MM.1S (cell line): Measurements from ENCODE around the gene COL4A3.

Source experiments
- EZH2 ChIP-seq: fragments of 300-600 bp; sonication (generic); optimal IDR thresholded peaks from 2 replicates; pipeline ENCODE3; 2017; ENCODE audit warnings: low read depth, mild to moderate bottlenecking, antibody characterized with exemption, low read length, mixed read lengths
- EZH2phosphoT487 ChIP-seq: fragments of 300-600 bp; sonication (generic); IDR thresholded peaks from 2 replicates; pipeline ENCODE4 v1.6.1; 2018; ENCODE audit warnings: antibody characterized with exemption, low read length
- TF ChIP-seq, protein P1 (sequence below): fragments of 300-600 bp; sonication (generic); IDR thresholded peaks from 2 replicates; pipeline ENCODE4 v1.5.1; 2016; ENCODE audit warnings: antibody characterized with exemption, low read length, mixed read lengths

DNA sequence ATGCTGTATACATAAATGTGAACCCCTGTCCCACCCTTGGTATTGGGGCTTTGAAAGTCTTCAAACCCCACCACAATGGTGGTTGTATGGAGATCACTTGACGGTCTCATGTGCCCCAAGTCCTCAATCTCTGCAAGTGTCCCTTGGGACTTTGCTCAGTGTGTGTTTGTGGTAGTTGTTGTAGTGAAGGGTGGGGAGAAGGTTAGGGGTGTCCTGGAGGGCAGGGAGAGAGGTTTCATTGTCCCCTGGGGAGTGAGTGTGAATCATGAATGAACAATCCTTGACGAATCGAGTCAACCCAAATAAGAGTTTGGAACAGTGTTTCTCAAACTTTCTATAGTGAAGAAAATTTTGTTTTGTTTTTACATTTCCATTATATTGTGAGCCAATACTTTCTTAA is 28.1 kb downstream of the COL4A3 start:
- TF ChIP-seq, protein P1, sequence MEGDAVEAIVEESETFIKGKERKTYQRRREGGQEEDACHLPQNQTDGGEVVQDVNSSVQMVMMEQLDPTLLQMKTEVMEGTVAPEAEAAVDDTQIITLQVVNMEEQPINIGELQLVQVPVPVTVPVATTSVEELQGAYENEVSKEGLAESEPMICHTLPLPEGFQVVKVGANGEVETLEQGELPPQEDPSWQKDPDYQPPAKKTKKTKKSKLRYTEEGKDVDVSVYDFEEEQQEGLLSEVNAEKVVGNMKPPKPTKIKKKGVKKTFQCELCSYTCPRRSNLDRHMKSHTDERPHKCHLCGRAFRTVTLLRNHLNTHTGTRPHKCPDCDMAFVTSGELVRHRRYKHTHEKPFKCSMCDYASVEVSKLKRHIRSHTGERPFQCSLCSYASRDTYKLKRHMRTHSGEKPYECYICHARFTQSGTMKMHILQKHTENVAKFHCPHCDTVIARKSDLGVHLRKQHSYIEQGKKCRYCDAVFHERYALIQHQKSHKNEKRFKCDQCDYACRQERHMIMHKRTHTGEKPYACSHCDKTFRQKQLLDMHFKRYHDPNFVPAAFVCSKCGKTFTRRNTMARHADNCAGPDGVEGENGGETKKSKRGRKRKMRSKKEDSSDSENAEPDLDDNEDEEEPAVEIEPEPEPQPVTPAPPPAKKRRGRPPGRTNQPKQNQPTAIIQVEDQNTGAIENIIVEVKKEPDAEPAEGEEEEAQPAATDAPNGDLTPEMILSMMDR, result no peak
- TF ChIP-seq EZH2 (no peak), EZH2phosphoT487 (no peak)
